Smooth muscle cell (in vitro differentiated cells): ENCODE measurements around the gene FOXP1. TPM values are rescaled to one million over a fixed set of nuclear protein-coding genes. Genes with fewer than 3 reads are reported as not detected.

Source experiments
- DNase-seq: peaks from one replicate; lab custom pipeline; 2025; ENCODE audit not compliant: unreplicated experiment; lab: John Stamatoyannopoulos, UW
- H2AFZ ChIP-seq: fragments of 200-600 bp; sonication (generic); 2 replicates; pipeline ENCODE4 v1.6.0; 2016; ENCODE audit warnings: antibody characterized with exemption, low read depth, mild to moderate bottlenecking
- H3F3A ChIP-seq: fragments of 200-600 bp; sonication (generic); 2 replicates; pipeline ENCODE4 v1.6.0; 2017; ENCODE audit warnings: antibody characterized with exemption, low read depth
- H3K27ac ChIP-seq: fragments of 200-600 bp; sonication (generic); 2 replicates; pipeline ENCODE4 v1.5.1; 2016; ENCODE audit warnings: low read depth, mild to moderate bottlenecking
- H3K27me3 ChIP-seq: fragments of 200-600 bp; sonication (generic); 2 replicates; pipeline ENCODE4 v1.6.1; 2016; ENCODE audit warnings: low read depth, mild to moderate bottlenecking
- H3K36me3 ChIP-seq: fragments of 200-600 bp; sonication (generic); 2 replicates; pipeline ENCODE4 v1.5.1; 2016; ENCODE audit warnings: low read depth
- H3K4me1 ChIP-seq: fragments of 200-600 bp; sonication (generic); 2 replicates; pipeline ENCODE4 v1.5.1; 2016; ENCODE audit warnings: low read depth
- H3K4me2 ChIP-seq: fragments of 200-600 bp; sonication (generic); 2 replicates; pipeline ENCODE4 v1.6.0; 2016; ENCODE audit warnings: mild to moderate bottlenecking
- H3K4me3 ChIP-seq: fragments of 200-600 bp; sonication (generic); 2 replicates; pipeline ENCODE4 v1.5.1; 2016; ENCODE audit warnings: mild to moderate bottlenecking
- H3K79me2 ChIP-seq: fragments of 200-600 bp; sonication (generic); 2 replicates; pipeline ENCODE4 v1.6.0; 2016; ENCODE audit warnings: low read depth, mild to moderate bottlenecking
- H3K9ac ChIP-seq: fragments of 200-600 bp; sonication (generic); 2 replicates; pipeline ENCODE4 v1.6.0; 2016; ENCODE audit warnings: low read depth
- H3K9me3 ChIP-seq: fragments of 200-600 bp; sonication (generic); replicated peaks from 2 replicates; pipeline ENCODE4 v1.5.1; 2016; ENCODE audit warnings: low read depth
- H4K20me1 ChIP-seq: fragments of 200-600 bp; sonication (generic); 2 replicates; pipeline ENCODE4 v1.6.0; 2016; ENCODE audit warnings: low read depth
- WGBS: methylation state at CpG from one replicate; pipeline ENCODE4 v1.1.7; 2016; ENCODE audit warnings: low lambda C conversion rate; 5-methylcytosine and 5-hydroxymethylcytosine counted together
- polyA plus RNA-seq: library from polyadenylated mRNA; unstranded; fragments of >200 nt; fragmentation: Nextera tagmentation; extraction: Ambion mirVana; gene quantifications from 2 replicates; pipeline ENCODE4 v1.2.1, GENCODE V29; 2016
- total RNA-seq: library from RNA; depleted of rRNA; stranded (reverse); fragments of >200 nt; gene quantifications from 2 replicates; pipeline ENCODE4 v1.2.3, GENCODE V29; 2014
- TF ChIP-seq, protein P1 (sequence below): fragments of 200-600 bp; sonication (generic); IDR thresholded peaks from 2 replicates; pipeline ENCODE4 v1.5.1; 2017; ENCODE audit warnings: borderline replicate concordance, mild to moderate bottlenecking, antibody characterized with exemption; ENCODE audit not compliant: insufficient read depth, poor library complexity, severe bottlenecking

The FOXP1 gene
- total and polyA plus RNA-seq, 2 experiments from 2014 or later: 40.9 to 68.0 TPM

DNA sequence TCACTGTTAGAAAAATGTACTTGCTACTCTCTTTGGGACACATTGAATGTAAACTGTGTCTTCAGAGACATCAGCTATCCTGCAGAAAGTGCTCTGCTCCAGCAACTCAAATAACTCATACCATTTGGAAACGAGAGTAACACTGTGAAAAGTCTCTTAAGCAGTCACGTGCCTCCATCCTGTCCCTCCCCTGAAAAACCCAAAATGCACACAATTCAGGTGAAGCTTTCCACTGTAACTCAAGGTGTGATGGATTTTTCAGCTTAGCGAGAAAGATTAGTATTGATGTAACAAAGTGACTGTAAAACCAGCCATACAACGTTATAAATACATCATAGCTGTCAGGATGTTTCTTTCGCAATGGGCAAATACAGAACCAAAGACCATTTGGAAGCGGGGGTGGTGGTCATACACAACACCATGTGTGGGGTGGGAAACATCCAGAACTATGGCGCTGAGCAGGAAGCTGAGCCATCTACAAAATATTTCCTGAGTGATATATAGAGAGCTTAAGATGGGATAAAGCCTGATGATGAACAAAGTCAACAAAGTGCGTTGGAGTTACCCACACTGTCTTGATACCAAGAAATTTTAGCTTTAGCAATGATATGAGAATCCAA, 332.3 kb downstream of the FOXP1 start:
- Histone ChIP-seq H3K27ac (peak overlapping the region; percentile 73), H3K4me1 (peaks cover 18% of the 10 kb centered on the region), H3K79me2 (peaks cover 11% of the 10 kb centered on the region), H3K4me2 (peak overlapping the region; percentile 72), H3F3A (peaks cover 10% of the 10 kb centered on the region), H3K4me3 (no peak overlapping the region), H3K27me3 (no peaks in the 10 kb centered on the region), H3K36me3 (no peaks in the 10 kb centered on the region), H3K9ac (no peak overlapping the region), H2AFZ (no peak overlapping the region), H3K9me3 (no peaks in the 10 kb centered on the region), H4K20me1 (no peaks in the 10 kb centered on the region)
- DNase-seq: no peak
- TF ChIP-seq, protein P1, sequence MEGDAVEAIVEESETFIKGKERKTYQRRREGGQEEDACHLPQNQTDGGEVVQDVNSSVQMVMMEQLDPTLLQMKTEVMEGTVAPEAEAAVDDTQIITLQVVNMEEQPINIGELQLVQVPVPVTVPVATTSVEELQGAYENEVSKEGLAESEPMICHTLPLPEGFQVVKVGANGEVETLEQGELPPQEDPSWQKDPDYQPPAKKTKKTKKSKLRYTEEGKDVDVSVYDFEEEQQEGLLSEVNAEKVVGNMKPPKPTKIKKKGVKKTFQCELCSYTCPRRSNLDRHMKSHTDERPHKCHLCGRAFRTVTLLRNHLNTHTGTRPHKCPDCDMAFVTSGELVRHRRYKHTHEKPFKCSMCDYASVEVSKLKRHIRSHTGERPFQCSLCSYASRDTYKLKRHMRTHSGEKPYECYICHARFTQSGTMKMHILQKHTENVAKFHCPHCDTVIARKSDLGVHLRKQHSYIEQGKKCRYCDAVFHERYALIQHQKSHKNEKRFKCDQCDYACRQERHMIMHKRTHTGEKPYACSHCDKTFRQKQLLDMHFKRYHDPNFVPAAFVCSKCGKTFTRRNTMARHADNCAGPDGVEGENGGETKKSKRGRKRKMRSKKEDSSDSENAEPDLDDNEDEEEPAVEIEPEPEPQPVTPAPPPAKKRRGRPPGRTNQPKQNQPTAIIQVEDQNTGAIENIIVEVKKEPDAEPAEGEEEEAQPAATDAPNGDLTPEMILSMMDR: no peak
- 23% methylated on average over 8 of the region's 8 CpGs for WGBS

DNA sequence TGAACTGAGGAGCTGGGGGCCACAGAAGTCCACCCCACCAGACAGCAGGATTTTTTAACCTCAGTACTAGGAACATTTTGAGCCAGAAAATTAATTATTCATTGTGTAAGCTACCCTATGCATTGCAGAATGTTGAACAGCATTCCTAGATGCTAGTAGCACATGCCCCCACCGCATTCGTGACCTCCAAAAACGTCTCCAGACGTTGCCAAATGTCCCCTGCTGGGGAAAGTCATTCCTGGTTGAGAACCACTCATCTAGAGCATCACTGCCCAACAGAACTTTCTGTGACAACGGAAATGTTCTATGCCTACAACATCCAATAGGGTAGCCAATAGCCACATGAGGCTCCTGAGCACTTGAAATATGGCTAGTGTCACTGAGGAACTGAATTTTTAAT, 333.5 kb downstream of the FOXP1 start:
- Histone ChIP-seq H2AFZ (no peak overlapping the region), H3K79me2 (peaks cover 11% of the 10 kb centered on the region), H3K4me3 (no peak overlapping the region), H3K36me3 (no peaks in the 10 kb centered on the region), H3K4me1 (peaks cover 30% of the 10 kb centered on the region), H3K9ac (no peak overlapping the region), H3K27me3 (no peaks in the 10 kb centered on the region), H3K9me3 (no peaks in the 10 kb centered on the region), H3F3A (peaks cover 10% of the 10 kb centered on the region), H4K20me1 (no peaks in the 10 kb centered on the region), H3K27ac (peak overlapping the region; percentile 73), H3K4me2 (no peak overlapping the region)
- TF ChIP-seq, protein P1: no peak
- 92% methylated on average over 5 of the region's 5 CpGs for WGBS
- no peak for DNase-seq

DNA sequence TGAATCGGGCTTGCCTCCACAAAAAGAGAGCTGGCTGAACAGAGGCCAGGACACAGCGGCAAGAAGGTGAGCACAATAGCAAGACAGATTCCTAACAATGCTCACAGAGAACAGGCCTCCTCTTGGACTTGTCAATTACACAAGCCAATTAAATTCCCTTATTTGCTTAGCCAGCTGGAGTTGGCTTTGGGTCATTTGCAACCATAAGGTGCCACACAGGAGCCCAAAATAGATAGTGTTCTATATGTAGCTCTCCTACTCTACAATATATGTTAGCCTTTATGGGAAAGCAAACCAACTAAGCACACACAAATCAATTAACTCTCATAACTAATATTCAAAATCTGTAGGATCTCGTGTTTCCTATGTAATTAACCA, 335.6 kb downstream of the FOXP1 start:
- Histone ChIP-seq H2AFZ (no peak overlapping the region), H3K79me2 (peaks cover 11% of the 10 kb centered on the region), H3K9me3 (no peaks in the 10 kb centered on the region), H3K27ac (no peak overlapping the region), H3K4me2 (no peak overlapping the region), H3K4me1 (peaks cover 49% of the 10 kb centered on the region), H3K4me3 (no peak overlapping the region), H3F3A (peaks cover 10% of the 10 kb centered on the region), H3K9ac (no peak overlapping the region), H3K27me3 (no peaks in the 10 kb centered on the region), H3K36me3 (no peaks in the 10 kb centered on the region), H4K20me1 (no peaks in the 10 kb centered on the region)
- 98% methylated on average over 3 of the region's 3 CpGs for WGBS
- TF ChIP-seq, protein P1: no peak
- DNase-seq: no peak

DNA sequence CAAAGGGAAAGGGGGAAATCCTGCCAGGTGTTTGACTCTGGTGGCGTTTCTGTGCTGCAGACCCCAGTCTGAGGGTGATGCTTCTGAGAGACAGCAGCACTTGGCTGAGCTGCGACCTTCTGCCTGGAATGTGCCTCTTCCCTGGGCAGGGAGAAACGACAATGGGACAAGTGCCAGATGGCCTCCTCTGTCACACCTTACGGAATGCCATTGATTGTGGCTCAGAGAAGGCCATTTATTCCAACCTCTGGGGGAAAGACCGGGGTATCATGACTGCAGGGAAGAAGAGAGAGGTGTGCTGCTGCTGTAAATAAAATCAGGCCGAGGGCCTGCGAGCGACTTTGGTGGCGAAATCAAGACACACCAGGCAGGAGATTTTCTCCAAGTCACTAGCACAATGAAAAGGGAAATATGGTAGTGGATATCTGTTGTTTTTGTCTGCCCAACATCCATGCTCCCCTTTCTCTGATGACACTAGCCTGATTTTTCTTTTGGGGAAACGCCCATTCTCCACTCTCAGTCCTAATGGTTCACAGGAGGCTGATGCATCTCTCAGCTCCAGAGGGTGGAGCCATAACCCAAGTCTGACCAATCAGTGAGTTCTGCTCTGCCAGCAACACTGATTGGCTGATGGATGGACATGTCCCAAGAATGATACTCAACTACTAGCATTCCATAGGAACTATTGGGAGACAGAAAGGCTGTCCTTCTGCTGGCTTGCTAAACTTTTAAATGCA, 336.1 kb downstream of the FOXP1 start:
- Histone ChIP-seq H3K4me1 (peaks cover 54% of the 10 kb centered on the region), H2AFZ (no peak overlapping the region), H3K4me2 (no peak overlapping the region), H3K9me3 (no peaks in the 10 kb centered on the region), H3F3A (peaks cover 10% of the 10 kb centered on the region), H3K79me2 (peaks cover 11% of the 10 kb centered on the region), H3K36me3 (no peaks in the 10 kb centered on the region), H3K27me3 (no peaks in the 10 kb centered on the region), H4K20me1 (no peaks in the 10 kb centered on the region), H3K27ac (no peak overlapping the region), H3K9ac (no peak overlapping the region), H3K4me3 (no peak overlapping the region)
- TF ChIP-seq, protein P1: no peak
- no peak for DNase-seq
- WGBS: 75% methylated on average over 10 of the region's 10 CpGs
